ENCODE measurements around the gene NAGLU.
"Not testable (repeated sequence)": the region's sequence is repeated elsewhere in the genome, so short reads cannot be mapped to it uniquely, and the experiment has no call there.

NAGLU gene

DNA sequence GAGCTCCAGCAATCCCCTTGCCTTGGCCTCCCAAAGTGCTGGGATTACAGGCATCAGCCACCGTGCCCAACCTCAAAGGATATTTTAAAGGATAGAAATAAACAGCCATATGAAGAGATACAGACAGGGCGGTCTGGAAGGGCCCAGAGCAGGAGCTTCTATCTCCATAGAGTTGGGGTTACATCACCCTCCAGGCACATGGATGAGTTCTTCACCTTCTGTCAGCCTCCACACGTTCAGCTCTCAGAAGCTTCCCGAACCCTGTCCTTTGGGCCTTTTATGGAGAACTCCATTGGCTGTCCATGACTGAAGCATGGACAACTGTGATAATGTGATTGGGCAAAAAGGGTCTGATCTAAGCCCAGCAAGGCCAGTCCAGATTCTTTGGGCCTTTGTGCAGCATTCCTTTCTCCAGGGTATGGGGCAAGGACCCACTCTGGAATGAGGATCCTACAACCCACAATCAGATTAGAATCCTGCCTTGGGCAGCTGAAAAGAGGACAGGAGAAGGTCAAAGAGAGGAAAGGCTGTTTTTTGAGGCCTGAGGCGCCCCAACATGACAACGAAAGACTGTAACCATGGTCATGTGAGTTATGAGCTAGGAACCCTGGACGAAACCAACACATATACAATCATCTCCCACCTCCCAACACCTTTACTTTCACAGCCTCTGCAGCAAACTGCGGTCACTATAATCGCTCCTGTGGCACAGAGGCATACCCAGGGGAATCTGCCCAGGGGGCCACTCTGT lies 9.9 kb downstream of the NAGLU start:
- not testable (repeated sequence) for DNase-seq

DNA sequence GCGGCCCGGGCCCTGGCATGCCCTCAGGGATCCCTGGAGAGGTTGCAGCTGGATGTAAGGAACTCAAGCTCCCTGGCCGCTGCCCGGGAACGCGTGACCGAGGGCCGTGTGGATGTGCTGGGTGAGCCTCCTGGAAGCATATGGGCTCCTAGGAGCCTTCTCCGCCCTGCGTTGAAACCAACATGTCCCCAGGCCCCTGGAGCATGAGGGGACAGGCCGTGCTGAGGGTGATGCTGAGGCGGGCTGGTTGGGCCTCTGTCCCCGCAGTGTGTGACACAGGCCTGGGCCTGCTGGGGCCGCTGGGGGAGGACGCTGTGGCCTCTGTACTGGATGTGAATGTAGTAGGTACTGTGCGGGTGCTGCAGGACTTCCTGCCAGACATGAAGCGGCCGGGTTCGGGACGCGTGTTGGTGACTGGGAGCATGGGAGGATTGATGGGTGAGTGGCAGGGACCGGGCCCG lies 11.0 kb downstream of the NAGLU start:
- DNase-seq = no peak

DNA sequence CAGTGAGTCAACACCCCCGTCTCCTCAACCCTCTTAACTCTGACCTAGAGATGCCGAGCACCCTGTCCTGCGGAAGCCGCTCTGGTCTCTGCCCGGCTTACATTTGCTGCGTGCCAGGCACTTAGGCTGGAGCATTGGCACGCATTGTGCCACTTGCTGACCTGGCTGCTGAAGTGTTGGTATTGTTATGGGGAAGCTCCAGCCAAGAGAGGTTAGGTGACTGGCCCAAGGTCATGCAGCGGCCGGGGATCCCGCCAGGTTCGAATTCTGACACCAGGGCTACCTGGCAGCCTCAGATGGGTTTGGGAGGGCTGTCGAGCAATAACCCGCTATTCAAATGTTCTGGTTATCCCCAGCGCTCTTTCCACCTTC lies 11.6 kb downstream of the NAGLU start:
- no peak for DNase-seq

GRCh38 chr17:42548070-42548837 lies 12.2 kb downstream of the NAGLU start:
- peak; percentile 84 for DNase-seq

GRCh38 chr17:42548993-42549755 lies 13.1 kb downstream of the NAGLU start:
- no peak for DNase-seq

DNA sequence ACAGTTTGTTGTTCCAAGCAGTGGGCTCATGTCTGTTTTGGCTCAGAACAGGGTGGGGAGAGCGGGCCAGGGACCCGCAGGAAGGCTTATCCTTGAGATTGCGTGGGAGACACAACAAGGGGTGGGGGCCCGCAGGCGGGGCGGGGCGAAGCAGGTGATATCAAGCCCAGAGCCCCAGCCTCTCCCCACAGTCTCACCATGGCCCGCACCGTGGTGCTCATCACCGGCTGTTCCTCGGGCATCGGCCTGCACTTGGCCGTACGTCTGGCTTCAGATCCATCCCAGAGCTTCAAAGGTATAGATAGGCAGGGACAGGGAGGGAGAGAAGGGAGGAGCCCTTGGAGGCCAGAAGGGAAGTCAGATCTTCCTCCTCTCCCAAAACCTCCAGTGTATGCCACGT lies 16.7 kb downstream of the NAGLU start, which contains the start of gene HSD17B1:
Gene HSD17B1, plus strand, starts transcription at position 188 of the 400 bp plus-strand sequence. Its CDS starts 11 bp downstream, at position 199.
- DNase-seq = not testable (repeated sequence)

- no peak for DNase-seq
Observed at GRCh38 chr17:42553161-42553818, 17.2 kb downstream of the NAGLU start.

- no peak for DNase-seq
Observed at GRCh38 chr17:42553866-42554249, 17.8 kb downstream of the NAGLU start.

DNA sequence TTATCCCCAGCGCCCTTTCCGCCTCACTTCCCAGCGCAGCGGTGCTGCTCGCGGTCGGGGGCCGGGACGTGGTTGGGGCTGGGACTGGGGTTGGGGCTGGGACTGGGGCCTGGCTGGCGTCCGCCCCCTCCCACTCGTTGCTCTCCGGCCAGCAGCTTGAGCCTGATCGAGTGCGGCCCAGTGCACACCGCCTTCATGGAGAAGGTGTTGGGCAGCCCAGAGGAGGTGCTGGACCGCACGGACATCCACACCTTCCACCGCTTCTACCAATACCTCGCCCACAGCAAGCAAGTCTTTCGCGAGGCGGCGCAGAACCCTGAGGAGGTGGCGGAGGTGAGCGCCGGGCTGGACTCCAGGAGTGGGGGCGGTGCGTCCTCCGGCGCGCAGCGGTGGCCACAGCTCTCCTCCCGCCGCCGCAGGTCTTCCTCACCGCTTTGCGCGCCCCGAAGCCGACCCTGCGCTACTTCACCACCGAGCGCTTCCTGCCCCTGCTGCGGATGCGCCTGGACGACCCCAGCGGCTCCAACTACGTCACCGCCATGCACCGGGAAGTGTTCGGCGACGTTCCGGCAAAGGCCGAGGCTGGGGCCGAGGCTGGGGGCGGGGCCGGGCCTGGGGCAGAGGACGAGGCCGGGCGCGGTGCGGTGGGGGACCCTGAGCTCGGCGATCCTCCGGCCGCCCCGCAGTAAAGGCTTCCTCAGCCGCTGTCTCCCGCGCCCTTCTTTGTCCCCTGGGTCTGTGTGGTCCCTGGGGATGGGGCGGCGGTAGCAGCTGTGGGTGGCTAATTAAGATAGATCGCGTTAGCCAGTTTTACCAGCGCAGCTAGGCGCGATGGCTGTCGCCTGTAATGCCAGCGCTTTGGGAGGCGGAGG lies 18.4 kb downstream of the NAGLU start:
- DNase-seq = peak; percentile 72

DNA sequence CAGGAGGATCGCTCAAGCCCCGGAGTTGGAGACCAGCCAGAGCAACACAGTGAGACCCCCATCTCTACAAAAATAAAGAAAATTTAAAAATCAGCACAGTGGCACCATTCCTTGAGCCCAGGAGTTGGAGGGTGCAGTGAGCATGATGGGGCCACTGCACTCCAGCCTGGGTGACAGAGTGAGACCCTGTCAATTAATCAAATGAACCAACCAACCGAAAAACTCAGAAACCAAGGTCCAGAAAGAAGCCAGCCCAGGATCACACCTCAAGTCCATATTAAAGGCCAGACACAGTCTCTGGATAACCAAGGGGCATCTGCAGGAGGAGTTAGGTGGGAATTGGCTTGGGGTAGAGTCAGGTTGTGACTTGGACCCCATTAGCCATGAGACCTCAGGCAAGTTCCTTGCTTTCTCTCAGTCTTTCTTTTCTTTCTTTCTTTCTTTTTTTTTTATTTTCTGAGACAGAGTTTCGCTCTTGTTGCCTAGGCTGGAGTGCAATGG lies 19.1 kb downstream of the NAGLU start:
- DNase-seq = no peak

GRCh38 chr17:42555961-42556617 lies 20.0 kb downstream of the NAGLU start:
- DNase-seq = not testable (repeated sequence)

DNA sequence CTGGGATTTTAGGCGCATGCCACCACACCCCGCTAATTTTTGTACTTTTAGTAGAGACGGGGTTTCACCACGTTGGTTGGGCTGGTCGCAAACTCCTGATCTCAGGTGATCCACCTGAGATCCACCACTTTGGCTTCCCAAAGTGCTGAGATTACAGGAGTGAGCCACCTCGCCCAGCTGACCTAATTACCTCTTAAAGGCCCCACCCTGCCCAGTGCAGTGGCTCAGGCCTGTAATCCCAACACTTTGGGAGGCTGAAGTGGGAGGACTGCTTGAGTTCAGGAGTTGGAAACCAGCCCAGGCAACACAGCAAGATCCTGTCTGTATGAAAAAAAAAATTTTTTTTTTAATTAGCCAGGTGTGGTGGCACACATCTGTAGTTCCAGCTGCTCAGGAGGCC lies 23.0 kb downstream of the NAGLU start:
- DNase-seq = no peak

GRCh38 chr17:42560246-42560645 lies 24.2 kb downstream of the NAGLU start:
- DNase-seq = no peak

DNA sequence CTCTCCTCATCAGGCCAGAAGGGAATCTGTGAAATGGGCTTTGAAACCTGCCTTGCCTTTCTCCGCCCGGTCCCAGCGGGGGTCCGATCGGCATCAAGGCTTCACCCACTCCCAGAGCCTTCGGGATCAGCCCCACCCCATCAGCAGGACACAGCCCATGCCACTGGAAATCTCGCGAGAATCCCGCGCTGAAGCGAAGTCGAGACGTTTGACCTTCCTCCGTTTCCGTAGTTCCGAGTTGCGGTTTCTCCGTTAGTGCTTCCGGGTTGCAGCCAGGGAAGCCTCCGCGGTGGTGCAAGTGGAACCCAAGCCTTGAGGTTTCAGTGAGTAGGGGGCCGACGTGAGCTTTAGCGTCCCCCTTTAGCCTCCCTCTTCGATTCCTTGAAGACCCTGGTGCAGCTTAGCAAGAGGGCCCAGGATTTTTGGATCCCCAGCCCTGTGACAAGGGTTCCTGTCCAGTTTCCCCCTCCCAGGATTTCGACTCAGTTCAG lies 25.9 kb downstream of the NAGLU start, which contains the start of gene COASY:
Gene COASY, plus strand, starts transcription at position 252 of the 491 bp plus-strand sequence. CDS start 475 bp downstream, outside the sequence.
- DNase-seq = peak; percentile 88

DNA sequence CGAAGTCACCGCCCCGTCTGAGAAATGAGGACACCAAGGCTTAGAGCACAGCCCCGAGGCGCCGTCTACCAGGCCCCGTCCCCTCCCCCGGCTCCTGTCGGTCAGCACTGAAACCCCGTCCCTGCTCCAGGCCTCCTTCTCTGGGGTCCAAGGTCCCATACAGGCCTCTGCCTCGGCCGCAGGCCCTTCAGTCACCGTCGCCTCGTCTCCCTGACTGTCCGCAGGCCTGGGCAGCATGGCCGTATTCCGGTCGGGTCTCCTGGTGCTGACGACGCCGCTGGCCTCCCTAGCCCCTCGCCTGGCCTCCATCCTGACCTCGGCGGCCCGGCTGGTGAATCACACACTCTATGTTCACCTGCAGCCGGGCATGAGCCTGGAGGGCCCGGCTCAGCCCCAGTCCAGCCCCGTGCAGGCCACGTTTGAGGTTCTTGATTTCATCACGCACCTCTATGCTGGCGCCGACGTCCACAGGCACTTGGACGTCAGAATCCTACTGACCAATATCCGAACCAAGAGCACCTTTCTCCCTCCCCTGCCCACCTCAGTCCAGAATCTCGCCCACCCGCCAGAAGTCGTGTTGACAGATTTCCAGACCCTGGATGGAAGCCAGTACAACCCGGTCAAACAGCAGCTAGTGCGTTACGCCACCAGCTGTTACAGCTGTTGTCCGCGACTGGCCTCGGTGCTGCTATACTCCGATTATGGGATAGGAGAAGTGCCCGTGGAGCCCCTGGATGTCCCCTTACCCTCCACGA lies 26.5 kb downstream of the NAGLU start:
- DNase-seq = no peak

GRCh38 chr17:42563143-42563509 lies 27.1 kb downstream of the NAGLU start:
- no peak for DNase-seq

GRCh38 chr17:42563543-42563942 lies 27.5 kb downstream of the NAGLU start:
- no peak for DNase-seq

DNA sequence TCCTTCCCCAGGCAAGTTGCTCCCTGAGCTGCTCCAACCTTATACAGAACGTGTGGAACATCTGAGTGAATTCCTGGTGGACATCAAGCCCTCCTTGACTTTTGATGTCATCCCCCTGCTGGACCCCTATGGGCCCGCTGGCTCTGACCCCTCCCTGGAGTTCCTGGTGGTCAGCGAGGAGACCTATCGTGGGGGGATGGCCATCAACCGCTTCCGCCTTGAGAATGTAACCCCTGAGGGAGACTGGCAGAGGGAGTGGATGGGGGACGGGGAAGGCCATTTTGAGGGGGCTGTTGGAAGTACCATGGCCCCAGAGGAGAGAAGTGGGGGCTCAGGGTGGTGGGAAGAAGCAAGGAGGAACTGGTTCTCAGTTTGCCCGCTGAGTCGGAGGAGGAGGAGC lies 27.9 kb downstream of the NAGLU start:
- DNase-seq = no peak

GRCh38 chr17:42564815-42565522 lies 28.9 kb downstream of the NAGLU start:
- no peak for DNase-seq
